K562 (cell line): Measurements from ENCODE around the gene NUCB2. TPM values are rescaled to one million over a fixed set of nuclear protein-coding genes. Genes with fewer than 3 reads are reported as not detected.

Experiments used
- CHD7 ChIP-seq: fragments of 200-600 bp; sonication (generic); IDR thresholded peaks from one replicate; pipeline ENCODE4 v1.6.1; 2012; ENCODE audit warnings: mild to moderate bottlenecking, low read depth, low read length, inconsistent platforms
- polyA plus RNA-seq, 8 experiments: library from polyadenylated mRNA; depleted of rRNA in 4 of 8; stranded (reverse) in 5 of 8; unstranded in 3 of 8; fragments of >200 nt; fragmentation: Nextera tagmentation in 2 of 8; fragmentation: Illumina TruSeq in 1 of 8; extraction: Ambion mirVana in 2 of 8; extraction: Trizol in 1 of 8; gene quantifications; 2 replicates each; pipeline versions ENCODE4 v1.2.1 to v1.2.3, GENCODE V29; 2011 to 2014; ENCODE audit warnings: inconsistent platforms in 1 of 8, missing spikeins in 1 of 8
- total RNA-seq, 7 experiments: library from RNA; depleted of rRNA in 6 of 7; stranded (reverse); fragments of >200 nt in 6 of 7; fragmentation: Illumina TruSeq in 2 of 7; extraction: Trizol in 2 of 7; gene quantifications; 2 replicates each; pipeline versions ENCODE4 v1.2.1 to v1.2.3, GENCODE V29; 2011 to 2021; ENCODE audit warnings: low replicate concordance in 1 of 7

Gene NUCB2
- total and polyA plus RNA-seq, 9 of the 15 experiments (the other 6 are each of a cell fraction or from before 2014, with no cell fraction given): 54.0 to 108 (median 84.6) TPM

- TF ChIP-seq CHD7: no peak
These were observed 10.5 kb downstream of the NUCB2 start (continued) for GRCh38 chr11:17287058-17287457.
